SHP77 treated with DMSO at 0.1 percent for 48 hours (cell line): Measurements from ENCODE around the gene DIP2A.
"Not testable (repeated sequence)": the region's sequence is repeated elsewhere in the genome, so short reads cannot be mapped to it uniquely, and the experiment has no call there.

ENCODE experiments used
- DNase-seq: peaks from one replicate; lab custom pipeline; 2025; lab: John Stamatoyannopoulos, UW

The DIP2A gene

DNA sequence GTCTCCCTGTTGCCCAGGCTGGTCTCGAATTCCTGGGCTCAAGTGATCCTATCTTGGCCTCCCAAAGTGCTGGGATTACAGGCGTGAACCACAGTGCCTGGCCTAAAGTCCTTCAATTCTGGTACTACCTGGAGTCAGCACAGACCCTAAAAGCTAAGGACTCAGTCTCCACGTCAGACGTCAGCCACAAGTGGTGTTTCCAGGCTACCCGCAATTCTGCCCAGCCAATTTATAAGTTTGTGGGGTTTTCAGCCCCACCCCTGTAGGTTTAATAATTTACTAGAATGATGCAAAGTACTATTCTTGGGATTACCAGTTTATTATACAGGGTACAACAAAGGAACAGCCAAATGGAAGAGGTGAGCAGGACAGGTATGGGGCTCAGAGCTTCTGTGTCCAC, 10.6 kb upstream of the DIP2A start:
- no peak for DNase-seq

DNA sequence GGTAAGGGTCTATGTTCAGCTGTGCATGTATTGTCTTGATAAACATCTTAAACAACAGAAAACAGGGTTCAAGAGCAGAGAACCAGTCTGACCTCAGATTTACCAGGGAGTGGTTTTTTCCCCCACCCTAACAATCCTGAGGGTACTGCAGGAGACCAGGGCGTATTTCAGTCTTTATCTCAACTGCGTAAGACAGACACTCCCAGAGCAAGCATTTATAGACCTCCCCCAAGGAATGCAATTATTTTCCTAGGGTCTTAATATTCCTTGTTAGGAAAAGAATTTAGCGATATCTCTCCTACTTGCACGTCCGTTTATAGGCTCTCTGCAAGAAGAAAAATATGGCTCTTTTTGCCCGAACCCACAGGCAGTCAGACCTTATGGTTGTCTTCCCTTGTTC, 9.8 kb upstream of the DIP2A start:
- DNase-seq = not testable (repeated sequence)

DNA sequence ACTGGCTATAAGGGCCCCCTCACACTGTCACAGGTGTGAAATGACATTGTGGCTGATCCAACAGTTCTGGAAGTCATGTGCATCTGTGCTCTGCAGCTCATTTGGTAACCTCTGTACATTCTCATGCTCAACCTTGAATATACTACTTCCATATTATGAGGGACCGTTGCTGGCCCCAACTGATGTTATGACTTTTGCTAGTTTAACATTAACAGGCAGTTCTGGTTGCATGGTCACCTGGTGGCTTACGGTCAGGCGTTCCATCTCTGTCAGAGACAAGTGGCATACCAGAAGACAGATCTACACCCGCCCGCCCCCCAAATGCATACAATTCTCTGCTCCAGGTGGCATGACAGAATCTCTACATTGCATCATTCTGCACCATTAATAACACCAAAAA, 6.0 kb upstream of the DIP2A start:
- DNase-seq = no peak

DNA sequence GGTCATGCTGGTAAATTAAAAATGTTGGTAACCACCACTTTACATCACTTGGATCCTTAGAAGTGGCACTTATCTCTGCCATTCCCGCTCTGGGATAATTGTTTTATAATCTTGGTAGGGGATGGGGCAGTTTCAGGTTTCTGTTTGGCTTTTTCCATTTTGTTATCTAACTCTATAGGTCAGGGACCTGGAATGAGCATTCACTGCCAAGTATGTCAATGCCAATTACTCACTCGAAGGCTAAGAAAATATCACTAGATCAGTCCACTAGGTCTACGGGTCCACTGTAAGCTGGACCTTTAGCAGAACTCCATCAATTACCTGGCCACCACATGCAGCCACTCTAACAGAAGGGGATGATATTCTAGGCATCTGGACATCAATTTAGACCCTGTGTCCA, 4.5 kb upstream of the DIP2A start:
- no peak for DNase-seq

DNA sequence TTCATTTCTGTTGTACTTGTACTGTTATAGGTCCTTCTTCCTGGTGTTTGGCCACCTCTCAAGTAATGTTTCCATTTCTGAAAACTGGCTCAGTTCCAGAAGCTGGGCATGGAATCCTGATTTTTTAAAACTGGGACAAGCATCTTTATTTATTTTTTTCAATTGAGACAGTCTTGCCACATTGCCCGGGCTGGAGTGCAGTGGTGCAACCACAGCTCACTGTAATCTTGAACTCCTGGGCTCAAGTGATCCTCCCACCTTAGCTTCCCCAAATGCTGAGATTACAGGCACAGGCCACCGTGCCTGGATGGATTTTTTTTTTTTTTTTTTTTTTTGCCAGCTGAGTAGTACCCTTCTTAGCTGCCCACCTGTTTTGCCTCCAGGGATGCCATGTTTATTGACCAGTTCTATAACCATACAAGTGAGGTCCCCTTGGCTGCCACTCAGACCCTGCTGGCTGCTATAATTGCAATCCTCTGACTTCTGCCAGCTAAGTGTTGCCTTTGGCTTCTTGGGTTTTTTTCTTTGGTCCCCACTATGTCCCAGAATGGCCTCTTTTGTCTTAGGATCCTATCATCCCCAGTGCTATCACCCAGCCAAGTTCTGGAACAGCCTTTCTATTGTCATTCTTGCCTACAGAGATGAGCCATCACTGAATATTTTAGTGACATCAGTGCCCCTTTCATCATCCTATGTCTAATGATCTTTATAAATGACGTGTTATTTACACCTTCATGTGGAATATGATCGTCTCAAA, 3.9 kb upstream of the DIP2A start:
- DNase-seq = no peak

DNA sequence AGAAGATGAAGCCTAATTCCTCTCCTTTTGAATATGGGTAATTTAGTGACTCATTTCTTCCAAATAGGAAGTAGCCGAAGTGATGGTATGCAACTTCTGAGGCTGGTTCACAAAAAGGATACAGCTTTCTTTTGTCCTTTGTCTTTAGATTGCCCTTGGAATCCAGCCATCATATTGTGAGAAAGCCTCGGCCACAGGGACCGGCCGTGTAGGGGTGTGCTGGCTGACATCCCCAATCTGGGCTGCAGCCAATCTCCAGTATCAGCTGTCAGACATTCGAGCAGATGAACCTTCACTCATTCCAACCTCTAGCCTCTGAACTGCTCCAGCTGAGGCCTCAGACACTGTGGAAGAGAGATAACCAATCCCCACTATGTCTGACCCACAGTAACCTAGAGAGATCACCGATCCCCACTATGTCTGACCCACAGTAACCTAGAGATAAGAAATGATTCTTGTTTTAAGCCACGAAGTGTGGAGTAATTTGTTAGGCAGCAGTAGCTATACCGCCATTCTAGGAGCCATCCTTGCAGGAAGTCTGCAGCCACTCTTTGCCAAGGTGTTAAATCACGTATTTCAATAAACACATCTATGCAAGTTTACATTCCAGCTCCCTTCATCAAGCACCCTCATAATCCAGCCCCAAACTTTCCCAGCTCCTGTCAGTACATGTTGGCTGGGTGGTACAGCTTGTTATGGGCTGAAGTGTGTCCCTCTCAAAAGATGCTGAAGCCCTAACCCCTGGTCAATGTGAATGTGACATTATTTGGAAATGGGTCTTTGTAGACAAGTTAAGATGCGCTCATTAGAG, 2.9 kb upstream of the DIP2A start:
- no peak for DNase-seq

DNA sequence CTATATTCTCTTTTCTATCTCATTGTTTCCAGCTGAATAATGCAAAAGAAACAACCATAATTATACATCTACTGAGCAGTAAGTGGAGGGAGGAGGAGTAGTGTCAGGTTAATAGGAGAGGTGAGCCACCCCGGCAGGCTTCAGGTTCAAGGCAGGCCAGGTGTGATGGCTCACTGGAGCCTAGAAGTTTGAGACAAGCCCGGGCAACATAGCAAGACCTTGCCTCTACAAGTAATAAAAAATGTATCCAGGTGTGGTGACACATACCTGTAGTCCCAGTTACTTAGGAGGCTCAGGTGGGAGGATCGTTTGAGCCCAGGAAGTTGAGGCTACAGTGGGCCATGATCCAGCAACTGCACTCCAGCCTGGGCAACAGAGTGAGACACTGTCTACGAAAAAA, 1.9 kb upstream of the DIP2A start:
- no peak for DNase-seq

DNA sequence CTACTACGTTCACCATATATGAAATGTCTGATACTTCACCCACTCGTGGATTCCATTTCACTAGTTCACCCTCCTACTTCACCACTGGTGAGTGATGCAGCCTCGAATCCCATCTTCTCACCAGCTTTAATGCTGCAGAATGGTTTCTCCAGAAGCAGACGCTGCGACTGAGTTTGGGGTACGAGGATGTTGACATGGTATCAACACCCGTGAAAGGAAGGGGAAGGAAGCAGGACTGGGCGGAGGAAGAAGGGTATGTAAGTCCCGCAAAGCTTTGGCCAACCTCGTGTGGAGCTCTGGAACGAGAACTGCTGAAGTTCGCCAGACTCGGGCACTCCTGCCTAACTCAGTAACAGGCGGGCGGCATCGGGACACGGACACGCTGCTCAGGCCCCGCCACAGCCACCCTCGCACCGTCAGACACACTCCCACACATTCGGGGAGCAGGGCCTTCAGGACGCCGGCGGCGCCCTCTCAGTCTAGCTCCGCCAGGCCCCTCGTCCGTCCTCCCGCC, 833 bp upstream of the DIP2A start:
- no peak for DNase-seq

DNA sequence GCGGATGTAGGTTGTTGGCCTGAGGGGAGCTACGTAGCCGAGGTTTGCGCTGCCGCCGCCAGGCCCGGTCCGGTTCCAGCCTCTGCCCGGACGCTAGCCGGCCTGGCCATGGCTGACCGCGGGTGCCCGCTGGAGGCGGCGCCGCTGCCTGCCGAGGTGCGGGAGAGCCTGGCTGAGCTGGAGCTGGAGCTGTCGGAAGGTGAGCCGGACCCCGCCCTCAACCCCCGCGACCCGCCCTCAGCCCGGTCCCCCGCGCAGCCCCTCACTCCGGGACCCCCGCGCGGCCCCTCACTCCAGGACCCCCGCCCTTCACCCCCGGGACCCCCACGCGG, 299 bp downstream of the DIP2A start:
- DNase-seq = no peak

DNA sequence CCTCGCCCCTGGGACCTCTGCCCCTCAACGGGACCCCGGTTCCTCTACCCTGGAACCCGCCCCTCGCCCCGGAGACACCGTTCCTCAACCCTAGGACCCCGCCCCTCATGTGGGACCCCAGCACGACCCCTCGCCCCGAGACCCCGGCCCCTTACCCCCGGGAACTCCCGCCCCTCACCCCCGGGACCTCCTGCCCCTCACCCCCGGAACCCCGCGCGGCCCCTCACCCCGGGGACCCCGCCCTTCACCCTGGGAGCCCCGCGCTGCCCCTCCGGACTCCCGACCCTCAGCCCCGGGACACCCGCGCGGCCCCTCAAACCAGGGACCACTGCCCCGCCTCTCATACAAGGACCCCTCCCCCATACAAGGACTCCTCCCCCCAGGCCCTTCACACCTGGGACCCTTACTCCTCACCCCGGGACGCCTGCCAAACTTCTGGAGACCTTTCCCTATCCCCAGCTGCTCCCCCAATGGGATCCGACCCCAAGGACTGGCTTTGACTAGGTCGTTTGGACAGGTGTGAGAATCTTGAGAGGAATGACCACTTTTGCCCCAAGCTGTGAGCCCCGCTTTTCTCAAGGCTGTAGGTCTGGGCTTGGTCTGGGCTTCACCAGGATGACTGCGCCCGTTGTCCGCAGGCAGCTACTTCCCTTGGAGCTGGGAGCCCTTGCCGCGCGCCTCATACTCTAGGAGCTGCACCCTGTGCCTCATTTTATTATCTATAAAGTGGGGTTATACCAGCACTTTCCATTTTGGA, 843 bp downstream of the DIP2A start:
- no peak for DNase-seq

DNA sequence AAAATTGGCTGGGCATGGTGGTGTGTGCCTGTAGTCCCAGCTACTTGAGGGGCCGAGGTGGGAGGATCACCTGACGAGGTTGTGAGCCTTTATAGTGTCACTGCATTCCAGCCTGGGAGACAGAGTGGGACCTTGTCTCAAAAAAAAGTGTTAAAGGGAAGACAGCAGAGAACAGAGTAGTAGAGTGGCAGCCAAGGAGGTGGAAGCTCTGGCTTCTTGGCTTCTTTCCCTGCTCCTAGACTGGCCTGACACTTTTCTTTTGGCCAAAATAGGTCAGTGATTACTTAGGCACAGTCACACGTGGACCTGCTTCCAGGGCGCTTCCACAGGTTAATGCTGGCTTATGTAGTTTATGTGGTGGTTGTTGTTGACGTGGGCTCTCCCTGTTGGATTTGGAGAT, 3.2 kb downstream of the DIP2A start:
- no peak for DNase-seq

DNA sequence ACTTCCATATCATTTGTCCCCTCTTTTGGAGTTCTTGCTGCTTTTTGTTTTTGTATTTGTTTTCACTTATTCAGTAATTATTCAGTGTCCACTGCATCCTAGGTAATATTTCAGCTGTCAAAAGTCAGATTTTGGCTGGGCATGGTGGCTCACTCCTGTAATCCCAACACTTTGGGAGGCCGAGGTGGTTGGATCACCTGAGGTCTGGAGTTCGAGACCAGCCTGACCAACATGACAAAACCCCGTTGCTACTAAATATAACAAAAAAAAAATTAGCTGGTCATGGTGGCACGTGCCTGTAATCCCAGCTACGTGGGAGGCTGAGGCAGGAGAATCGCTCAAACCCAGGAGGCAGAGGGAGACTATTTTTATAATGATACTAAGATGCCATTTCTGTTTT, 6.5 kb downstream of the DIP2A start:
- DNase-seq = not testable (repeated sequence)

DNA sequence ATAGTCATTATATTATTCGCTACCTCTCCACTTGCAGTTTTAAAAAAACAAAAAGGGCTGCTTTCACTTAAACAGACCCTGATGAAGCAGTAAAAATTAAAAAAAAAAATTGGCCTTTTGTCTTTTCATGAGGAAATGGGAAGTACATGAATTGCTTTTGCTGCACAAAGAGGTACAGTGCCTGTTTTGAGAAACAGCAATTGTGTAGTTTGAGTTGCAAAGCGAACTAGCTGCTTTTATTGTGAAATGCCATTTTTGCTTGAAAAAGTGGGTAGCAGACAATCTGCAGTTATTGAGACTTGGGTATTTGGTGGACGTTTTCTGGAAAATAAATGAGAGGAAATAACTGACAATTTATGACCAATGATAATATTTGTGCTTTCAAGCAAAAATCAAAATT, 7.0 kb downstream of the DIP2A start:
- no peak for DNase-seq

DNA sequence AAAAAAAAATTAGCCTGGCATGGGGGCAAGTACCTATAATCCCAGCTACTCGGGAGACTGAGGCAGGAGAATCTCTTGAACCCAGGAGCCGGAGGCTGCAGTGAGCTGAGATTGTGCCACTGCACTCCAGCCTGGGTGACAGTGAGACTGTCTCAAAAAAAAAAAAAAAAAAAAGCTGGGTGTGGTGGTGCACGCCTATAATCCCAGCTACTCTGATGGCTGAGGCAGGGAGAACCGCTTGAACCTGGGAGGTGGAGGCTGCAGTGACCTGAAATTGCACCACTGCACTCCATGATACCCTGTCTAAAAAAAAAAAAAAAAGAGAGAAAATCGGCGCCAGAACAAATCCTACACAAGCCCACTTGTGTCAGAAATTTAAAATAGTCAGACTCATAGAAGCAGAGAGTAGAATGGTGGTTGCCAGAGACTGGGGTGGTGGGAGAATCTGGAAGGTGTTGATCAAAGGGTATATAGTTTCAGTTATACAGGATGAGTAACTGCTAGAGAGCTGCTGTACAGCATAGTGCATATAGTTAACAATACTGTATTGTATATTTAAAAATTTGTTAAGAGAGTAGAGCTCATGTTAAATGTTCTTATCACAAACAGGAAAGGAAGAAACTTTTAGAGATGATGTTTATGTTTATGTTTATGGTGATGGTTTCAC, 9.6 kb downstream of the DIP2A start:
- DNase-seq = no peak

DNA sequence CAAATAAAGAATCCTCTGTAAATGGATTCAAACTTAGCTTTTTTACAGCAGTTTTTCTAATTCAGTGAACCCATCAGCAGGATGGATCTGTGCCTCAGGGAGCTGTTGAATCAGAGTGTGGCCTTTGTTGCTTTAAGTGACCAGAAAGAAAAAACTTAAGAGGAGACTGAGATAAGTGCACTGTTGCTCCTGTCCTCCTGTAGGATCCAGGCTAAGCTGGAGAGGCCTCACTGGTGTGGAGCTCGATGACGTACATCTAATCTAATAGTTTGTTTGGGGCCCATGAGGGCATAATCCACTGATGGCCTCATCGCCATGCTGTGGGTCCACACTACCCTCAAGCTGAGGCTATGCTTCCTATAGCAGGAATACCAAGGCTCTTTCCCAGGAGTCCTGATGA, 10.6 kb downstream of the DIP2A start:
- no peak for DNase-seq

DNA sequence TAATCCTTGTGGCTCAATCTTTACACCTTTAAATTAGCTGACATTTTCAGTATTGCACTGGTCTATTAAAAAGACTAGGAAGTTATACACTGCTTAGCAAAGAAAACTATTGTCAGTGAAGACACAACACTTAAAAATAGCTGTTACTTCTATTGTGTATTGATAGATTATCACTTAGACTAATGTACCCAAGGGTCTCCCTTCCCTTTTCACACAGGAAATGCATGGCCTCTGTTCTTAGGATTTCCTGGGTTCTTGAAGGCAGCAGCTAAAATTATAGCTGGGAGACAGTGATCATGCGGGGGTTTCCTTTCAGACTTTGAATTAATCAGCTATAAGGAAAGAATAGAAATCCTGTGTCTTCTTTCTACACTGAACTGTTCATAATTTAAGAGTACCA, 12.8 kb downstream of the DIP2A start:
- no peak for DNase-seq

DNA sequence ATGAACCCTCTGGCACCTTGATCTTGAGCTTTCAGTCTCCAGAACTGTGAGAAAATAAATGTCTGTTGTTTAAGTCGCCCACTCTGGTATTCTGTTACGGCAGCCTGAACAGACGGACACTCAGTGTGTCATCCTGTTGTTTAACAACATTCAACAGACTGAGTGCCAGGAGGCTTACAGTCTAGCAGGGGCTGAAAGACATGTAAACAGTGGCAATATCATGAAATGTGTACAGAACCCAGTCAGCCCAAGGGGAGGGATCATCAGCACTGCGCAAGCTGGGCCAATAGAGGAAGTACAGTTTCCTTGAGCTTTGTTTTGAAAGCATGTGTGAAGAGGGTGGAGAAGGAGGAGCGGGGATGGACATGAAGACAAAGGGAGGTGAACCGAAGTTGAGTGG, 13.6 kb downstream of the DIP2A start:
- no peak for DNase-seq

DNA sequence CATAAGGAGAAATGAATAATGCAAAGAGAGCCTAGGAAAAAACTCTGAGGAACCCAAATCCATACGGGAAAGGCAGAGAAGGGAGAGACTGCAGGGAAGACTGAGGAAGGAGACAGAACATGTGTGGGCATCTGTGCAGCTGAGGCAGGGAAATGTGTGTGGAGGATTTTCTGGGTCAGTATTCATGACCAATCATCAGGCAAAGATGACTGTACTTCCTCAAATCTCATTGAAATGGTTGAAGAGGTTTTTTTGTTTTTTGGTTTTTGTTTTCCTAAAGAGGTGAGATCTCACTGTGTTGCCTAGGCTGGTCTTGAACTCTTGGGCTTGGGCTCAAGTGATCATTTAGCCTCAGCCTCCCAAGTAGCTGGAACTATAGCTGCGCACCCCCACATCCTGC, 15.7 kb downstream of the DIP2A start:
- DNase-seq = no peak

DNA sequence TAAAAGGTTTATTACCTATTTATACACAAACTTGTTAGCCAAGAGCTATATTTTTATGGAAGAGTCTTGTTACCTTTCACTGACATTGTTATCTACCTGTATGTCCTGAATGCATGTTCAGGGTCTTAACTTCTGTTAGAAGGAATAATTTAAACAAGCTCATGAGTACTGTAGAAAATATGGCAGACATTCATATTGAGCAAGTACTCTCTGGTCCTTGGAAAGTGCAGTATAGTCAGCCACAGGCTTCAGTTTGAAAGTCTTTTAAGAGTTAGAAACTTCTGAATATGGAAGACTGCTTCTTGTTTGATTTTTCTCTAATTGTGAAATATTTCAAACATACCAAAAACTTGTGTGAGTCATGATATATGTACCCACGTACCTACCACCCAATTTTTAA, 16.6 kb downstream of the DIP2A start:
- no peak for DNase-seq

DNA sequence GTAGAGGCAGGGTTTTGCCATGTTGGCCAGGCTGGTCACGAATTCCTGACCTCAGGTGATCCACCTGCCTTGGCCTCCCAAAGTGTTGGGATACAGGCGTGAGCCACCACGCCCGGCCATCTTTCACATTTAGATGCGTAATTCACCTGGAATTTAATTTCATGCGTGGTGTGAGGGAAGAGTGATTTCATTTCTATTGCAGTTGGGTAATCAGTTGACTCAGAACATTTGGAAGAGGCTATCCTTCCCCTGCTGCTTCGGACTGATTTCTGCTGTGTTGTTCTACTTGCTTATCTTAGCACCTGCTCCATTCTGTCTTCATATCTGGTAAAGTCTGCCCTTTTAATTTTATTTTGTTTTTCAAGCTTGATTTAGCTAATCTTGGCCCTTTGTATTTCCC, 19.1 kb downstream of the DIP2A start:
- DNase-seq = no peak

DNA sequence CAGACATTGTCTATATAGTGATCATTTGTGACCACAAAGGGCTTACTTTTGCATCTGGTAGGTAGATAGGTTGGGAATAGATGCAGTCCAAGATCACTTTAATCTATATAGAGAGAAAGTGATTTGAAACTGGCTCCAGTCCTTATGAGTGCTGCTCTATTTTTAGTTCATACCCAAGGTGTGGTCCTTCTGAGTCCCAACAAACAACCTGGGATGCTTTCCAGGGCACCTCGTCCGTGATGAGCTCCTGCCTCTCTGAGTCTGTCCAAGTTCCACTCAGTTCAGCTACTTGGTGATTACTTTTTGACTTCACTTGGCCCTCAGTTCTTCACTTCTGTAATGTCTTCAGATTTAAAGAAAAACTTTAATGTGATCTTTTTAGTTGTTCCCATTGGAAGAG, 20.2 kb downstream of the DIP2A start:
- no peak for DNase-seq

DNA sequence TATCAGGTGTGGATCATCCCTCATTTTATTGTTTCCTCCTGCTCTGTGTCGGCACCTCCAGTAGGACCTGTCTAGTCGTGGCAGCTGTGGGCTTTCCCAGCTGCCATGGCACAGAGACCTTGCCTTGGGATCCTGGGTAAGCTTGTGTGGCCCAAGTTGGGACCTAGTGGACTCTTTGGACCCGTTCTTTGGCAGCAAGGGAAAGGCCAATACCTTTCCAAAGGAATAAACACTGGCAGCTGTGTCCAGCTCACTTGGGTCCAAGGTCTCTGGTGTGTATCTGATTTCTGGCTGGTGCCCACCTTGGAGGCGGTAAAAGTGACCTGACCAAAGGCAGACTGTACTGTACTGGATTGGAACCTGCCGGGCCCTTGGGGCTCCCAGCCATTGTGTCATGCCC, 21.8 kb downstream of the DIP2A start:
- DNase-seq = no peak
